ENCODE results near the gene TWIST2. TPM values are rescaled to one million over a fixed set of nuclear protein-coding genes. Genes with fewer than 3 reads are reported as not detected.

The TWIST2 gene
- total and polyA plus RNA-seq, 11 donors, result 0.39 to 10.9 (median 1.4) TPM

DNA sequence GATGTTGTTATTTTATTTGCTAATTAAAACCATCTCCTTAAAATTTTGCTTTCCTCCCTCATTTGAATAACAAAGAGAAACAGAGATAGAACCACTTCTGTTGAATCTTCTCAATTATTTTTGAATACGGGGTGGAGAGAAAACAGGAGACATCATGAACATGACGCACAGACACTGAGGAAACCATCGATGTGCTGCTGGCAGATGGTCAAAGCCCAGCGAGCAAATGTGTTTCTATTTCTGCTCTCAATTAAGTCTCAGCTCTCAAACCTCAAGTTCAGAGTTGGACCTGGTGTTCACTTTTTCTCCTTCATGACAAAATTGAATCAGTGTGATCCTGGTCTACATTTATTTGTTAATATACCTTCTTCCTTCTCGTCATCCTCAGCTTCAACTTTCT, 36.1 kb upstream of the TWIST2 start:
- peaks cover 0 to 21% (median 5%) of the 10 kb centered on the region in 9 donors for H3K27me3 ChIP-seq
- no peaks in the 10 kb centered on the region for H3K4me1 ChIP-seq
- DNase-seq (no peak), ATAC-seq (no peak)
- no peak overlapping the region for H3K27ac ChIP-seq
- TF ChIP-seq POLR2A (IDR thresholded peaks at IDR 0.05), result no peak
- TF ChIP-seq, protein P1, sequence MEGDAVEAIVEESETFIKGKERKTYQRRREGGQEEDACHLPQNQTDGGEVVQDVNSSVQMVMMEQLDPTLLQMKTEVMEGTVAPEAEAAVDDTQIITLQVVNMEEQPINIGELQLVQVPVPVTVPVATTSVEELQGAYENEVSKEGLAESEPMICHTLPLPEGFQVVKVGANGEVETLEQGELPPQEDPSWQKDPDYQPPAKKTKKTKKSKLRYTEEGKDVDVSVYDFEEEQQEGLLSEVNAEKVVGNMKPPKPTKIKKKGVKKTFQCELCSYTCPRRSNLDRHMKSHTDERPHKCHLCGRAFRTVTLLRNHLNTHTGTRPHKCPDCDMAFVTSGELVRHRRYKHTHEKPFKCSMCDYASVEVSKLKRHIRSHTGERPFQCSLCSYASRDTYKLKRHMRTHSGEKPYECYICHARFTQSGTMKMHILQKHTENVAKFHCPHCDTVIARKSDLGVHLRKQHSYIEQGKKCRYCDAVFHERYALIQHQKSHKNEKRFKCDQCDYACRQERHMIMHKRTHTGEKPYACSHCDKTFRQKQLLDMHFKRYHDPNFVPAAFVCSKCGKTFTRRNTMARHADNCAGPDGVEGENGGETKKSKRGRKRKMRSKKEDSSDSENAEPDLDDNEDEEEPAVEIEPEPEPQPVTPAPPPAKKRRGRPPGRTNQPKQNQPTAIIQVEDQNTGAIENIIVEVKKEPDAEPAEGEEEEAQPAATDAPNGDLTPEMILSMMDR (IDR thresholded peaks at IDR 0.05), result no peak
- H3K4me3 ChIP-seq, result no peak overlapping the region
- WGBS, 4 donors, result 69 to 79% (median 71%) methylated on average over 5 of the region's 5 CpGs
- H3K36me3 ChIP-seq, result no peaks in the 10 kb centered on the region
- peaks cover 0 to 22% (median 7%) of the 10 kb centered on the region in 12 donors for H3K9me3 ChIP-seq
- intact Hi-C loops (cut with DNase I), result no loop called here

GRCh38 chr2:238813109-238813508, 34.8 kb upstream of the TWIST2 start:
- H3K9me3 ChIP-seq, result peaks cover 0 to 22% (median 7%) of the 10 kb centered on the region in 12 donors
- no peaks in the 10 kb centered on the region for H3K36me3 ChIP-seq
- 54 to 70% (median 65%) methylated on average over 7 to 8 of the region's 8 CpGs for WGBS, 4 donors
- TF ChIP-seq, protein P1 (IDR thresholded peaks at IDR 0.05), result no peak
- no peak for TF ChIP-seq POLR2A (IDR thresholded peaks at IDR 0.05)
- intact Hi-C loops (cut with DNase I), result no loop called here
- no peak overlapping the region for H3K27ac ChIP-seq
- no peaks in the 10 kb centered on the region for H3K4me1 ChIP-seq
- H3K27me3 ChIP-seq, result peaks cover 0 to 34% (median 10%) of the 10 kb centered on the region in 9 donors
- no peak overlapping the region for H3K4me3 ChIP-seq
- ATAC-seq (no peak), DNase-seq (no peak)

DNA sequence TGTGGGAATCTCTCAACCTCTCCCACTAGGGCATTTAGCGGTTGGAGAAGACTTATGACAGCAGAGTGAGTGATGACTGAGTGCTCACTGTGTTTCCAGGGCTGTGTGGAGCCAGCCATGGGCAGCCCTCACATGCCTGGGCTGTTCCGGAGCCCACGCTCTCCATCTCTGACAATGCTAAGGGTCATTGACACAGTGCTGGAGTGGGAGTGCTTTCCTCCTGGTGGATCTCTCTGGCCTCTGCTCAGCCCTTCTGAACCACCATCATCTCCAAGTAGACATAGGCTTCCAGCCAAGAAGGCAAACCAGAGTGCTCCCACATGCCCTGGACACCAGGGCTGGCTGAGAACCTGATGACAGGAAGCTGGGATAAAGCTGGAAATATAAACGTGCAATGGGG, 33.1 kb upstream of the TWIST2 start:
- H3K27ac ChIP-seq, result no peak overlapping the region
- DNase-seq, result no peak
- no peaks in the 10 kb centered on the region for H3K36me3 ChIP-seq
- WGBS, 4 donors, result 50 to 73% (median 72%) methylated on average over 2 to 4 of the region's 4 CpGs
- intact Hi-C loops (cut with DNase I), result no loop called here
- TF ChIP-seq, protein P1 (IDR thresholded peaks at IDR 0.05), result no peak
- TF ChIP-seq POLR2A (IDR thresholded peaks at IDR 0.05), result no peak
- no peak for ATAC-seq
- H3K4me3 ChIP-seq, result no peak overlapping the region
- H3K9me3 ChIP-seq, result peaks cover 0 to 7% (median 0%) of the 10 kb centered on the region in 12 donors
- H3K4me1 ChIP-seq, result no peaks in the 10 kb centered on the region
- peaks cover 0 to 39% (median 10%) of the 10 kb centered on the region in 9 donors for H3K27me3 ChIP-seq

- DNase-seq (no peak), ATAC-seq (no peak)
- Histone ChIP-seq H3K27ac (no peak overlapping the region), H3K27me3 (peaks cover 0 to 40% (median 10%) of the 10 kb centered on the region in 9 donors), H3K4me3 (no peak overlapping the region), H3K9me3 (peaks cover 0 to 7% (median 0%) of the 10 kb centered on the region in 12 donors), H3K36me3 (no peaks in the 10 kb centered on the region), H3K4me1 (no peaks in the 10 kb centered on the region)
- 60 to 79% (median 65%) methylated on average over 2 of the region's 2 CpGs for WGBS, 4 donors
- TF ChIP-seq, protein P1 (IDR thresholded peaks at IDR 0.05), result no peak
- no peak for TF ChIP-seq POLR2A (IDR thresholded peaks at IDR 0.05)
- intact Hi-C loops (cut with DNase I), result no loop called here
These were observed 31.6 kb upstream of the TWIST2 start for GRCh38 chr2:238816291-238816690.
